Osteoblast (primary cell): Measurements from ENCODE around the gene OBSCN. TPM values are rescaled to one million over a fixed set of nuclear protein-coding genes. Genes with fewer than 3 reads are reported as not detected.

Source experiments
- DNase-seq: peaks from one replicate; pipeline ENCODE4 v3.0.0; 2011; ENCODE audit warnings: low spot score, mixed read lengths; ENCODE audit not compliant: insufficient read length; ENCODE audit errors: missing footprints
- H2AFZ ChIP-seq: 2 replicates; pipeline ENCODE4 v1.6.0; 2011; ENCODE audit warnings: mild to moderate bottlenecking, low read length
- H3K27ac ChIP-seq: 2 replicates; pipeline ENCODE4 v1.5.1; 2011; ENCODE audit warnings: mild to moderate bottlenecking, low read depth, low read length, moderate library complexity
- H3K27me3 ChIP-seq: 2 replicates; pipeline ENCODE4 v1.6.0; 2012; ENCODE audit warnings: mild to moderate bottlenecking, control low read depth, inconsistent platforms, low read length, moderate library complexity; ENCODE audit not compliant: insufficient read depth
- H3K36me3 ChIP-seq: 2 replicates; pipeline ENCODE4 v1.5.1; 2011; ENCODE audit warnings: mild to moderate bottlenecking, low read length, control low read depth, moderate library complexity; ENCODE audit not compliant: insufficient read depth
- H3K4me1 ChIP-seq: 2 replicates; pipeline ENCODE4 v1.5.1; 2011; ENCODE audit warnings: mild to moderate bottlenecking, low read length, control low read depth, moderate library complexity; ENCODE audit not compliant: insufficient read depth
- H3K4me2 ChIP-seq: 2 replicates; pipeline ENCODE4 v1.6.0; 2011; ENCODE audit warnings: mild to moderate bottlenecking, low read length; ENCODE audit not compliant: insufficient read depth
- H3K4me3 ChIP-seq: fragments of 200-600 bp; sonication (generic); 3 replicates; pipeline ENCODE4 v1.5.1; 2012; ENCODE audit warnings: mild to moderate bottlenecking, low read length, inconsistent platforms; ENCODE audit not compliant: insufficient read depth
- H3K79me2 ChIP-seq: 2 replicates; pipeline ENCODE4 v1.6.0; 2012; ENCODE audit warnings: mild to moderate bottlenecking, low read length, control low read depth, inconsistent platforms; ENCODE audit not compliant: insufficient read depth
- H3K9me3 ChIP-seq: 2 replicates; pipeline ENCODE4 v1.5.1; 2011; ENCODE audit warnings: low read depth, low read length, control low read depth
- H4K20me1 ChIP-seq: 2 replicates; pipeline ENCODE4 v1.6.0; 2012; ENCODE audit warnings: mild to moderate bottlenecking, low read length, control low read depth; ENCODE audit not compliant: insufficient read depth
- CTCF ChIP-seq: IDR thresholded peaks from 2 replicates; pipeline ENCODE4 v1.5.1; 2011; ENCODE audit warnings: mild to moderate bottlenecking, low read depth, low read length, moderate library complexity; ENCODE audit errors: extremely low read depth
- total RNA-seq: library from RNA; depleted of rRNA; stranded (reverse); fragments of >200 nt; gene quantifications from 2 replicates; pipeline ENCODE4 v1.2.3, GENCODE V29; 2012

The OBSCN gene
- total RNA-seq, 1 donor, result 2.9 TPM

- no peaks in the 10 kb centered on the region for H3K4me1 ChIP-seq
- no peak for TF ChIP-seq CTCF
- H3K27me3 ChIP-seq, result no peaks in the 10 kb centered on the region
- DNase-seq, result peak; percentile 73
- H4K20me1 ChIP-seq, result no peaks in the 10 kb centered on the region
- H3K79me2 ChIP-seq, result no peaks in the 10 kb centered on the region
- no peak overlapping the region for H3K27ac ChIP-seq
- no peak overlapping the region for H3K4me3 ChIP-seq
- H3K36me3 ChIP-seq, result no peaks in the 10 kb centered on the region
- H3K9me3 ChIP-seq, result peaks cover 2% of the 10 kb centered on the region
- H2AFZ ChIP-seq, result no peak overlapping the region
- no peak overlapping the region for H3K4me2 ChIP-seq
Measured at GRCh38 chr1:228313536-228314277, 105.9 kb downstream of the OBSCN start.

GRCh38 chr1:228314315-228314657, 106.4 kb downstream of the OBSCN start:
- no peak overlapping the region for H3K27ac ChIP-seq
- H3K79me2 ChIP-seq, result no peaks in the 10 kb centered on the region
- TF ChIP-seq CTCF, result no peak
- no peak overlapping the region for H3K4me2 ChIP-seq
- no peak overlapping the region for H2AFZ ChIP-seq
- no peaks in the 10 kb centered on the region for H3K27me3 ChIP-seq
- peaks cover 2% of the 10 kb centered on the region for H3K9me3 ChIP-seq
- H3K4me1 ChIP-seq, result no peaks in the 10 kb centered on the region
- DNase-seq, result peak; percentile 42
- no peaks in the 10 kb centered on the region for H4K20me1 ChIP-seq
- H3K36me3 ChIP-seq, result no peaks in the 10 kb centered on the region
- no peak overlapping the region for H3K4me3 ChIP-seq

- peak; percentile 48 for DNase-seq
- Histone ChIP-seq H3K79me2 (no peaks in the 10 kb centered on the region), H3K27ac (no peak overlapping the region), H3K36me3 (no peaks in the 10 kb centered on the region), H3K4me1 (no peaks in the 10 kb centered on the region), H3K27me3 (no peaks in the 10 kb centered on the region), H2AFZ (no peak overlapping the region), H3K4me2 (no peak overlapping the region), H3K4me3 (no peak overlapping the region), H3K9me3 (peaks cover 2% of the 10 kb centered on the region), H4K20me1 (no peaks in the 10 kb centered on the region)
- no peak for TF ChIP-seq CTCF
Measured at GRCh38 chr1:228314658-228315483, 107.0 kb downstream of the OBSCN start.

GRCh38 chr1:228315484-228315944, 107.7 kb downstream of the OBSCN start:
- H2AFZ ChIP-seq, result no peak overlapping the region
- H3K27ac ChIP-seq, result no peak overlapping the region

More at GRCh38 chr1:228315484-228315944, 107.7 kb downstream of the OBSCN start:
- peak; percentile 56 for DNase-seq
- Histone ChIP-seq H3K36me3 (no peaks in the 10 kb centered on the region), H3K4me2 (no peak overlapping the region), H3K9me3 (peaks cover 2% of the 10 kb centered on the region), H3K79me2 (no peaks in the 10 kb centered on the region), H4K20me1 (no peaks in the 10 kb centered on the region), H3K4me3 (no peak overlapping the region), H3K27me3 (no peaks in the 10 kb centered on the region), H3K4me1 (no peaks in the 10 kb centered on the region)
- TF ChIP-seq CTCF, result no peak
